Measurements from ENCODE around the gene NCR2. TPM values are rescaled to one million over a fixed set of nuclear protein-coding genes. Genes with fewer than 3 reads are reported as not detected.

The NCR2 gene
- total RNA-seq, 4 donors from 2014 or later = 0.26 TPM; not detected in 3

DNA sequence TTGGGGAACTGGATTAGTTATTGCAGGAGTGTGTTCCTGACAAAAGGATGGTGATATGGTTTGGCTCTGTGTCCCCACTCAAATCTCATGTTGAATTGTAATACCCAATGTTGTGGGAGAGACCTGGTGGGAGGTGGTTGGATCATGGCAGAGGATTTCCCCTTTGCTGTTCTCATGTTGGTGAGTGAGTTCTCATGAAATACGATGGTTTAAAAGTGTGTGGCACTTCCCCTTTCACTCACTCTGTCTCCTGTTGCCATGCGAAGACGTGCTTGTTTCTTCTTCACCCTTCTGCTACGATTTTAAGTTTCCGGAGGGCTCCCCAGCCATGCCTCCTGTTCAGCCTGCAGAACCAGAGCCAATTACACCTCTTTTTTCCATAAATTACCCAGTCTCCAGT is 32.8 kb upstream of the NCR2 start:
- Histone ChIP-seq H3K27ac (no peak overlapping the region), H3K9me3 (no peaks in the 10 kb centered on the region), H3K4me3 (no peak overlapping the region), H3K36me3 (no peaks in the 10 kb centered on the region), H3K4me1 (no peaks in the 10 kb centered on the region), H3K27me3 (peaks cover 0 to 51% (median 0%) of the 10 kb centered on the region in 4 donors)
- no peak for TF ChIP-seq POLR2A (IDR thresholded peaks at IDR 0.05)
- TF ChIP-seq CTCF (IDR thresholded peaks at IDR 0.05) = no peak
- WGBS, 2 donors = 59% methylated on average over 5 of the region's 5 CpGs
- intact Hi-C loops (cut with DNase I) = no loop called here
- DNase-seq = no peak

DNA sequence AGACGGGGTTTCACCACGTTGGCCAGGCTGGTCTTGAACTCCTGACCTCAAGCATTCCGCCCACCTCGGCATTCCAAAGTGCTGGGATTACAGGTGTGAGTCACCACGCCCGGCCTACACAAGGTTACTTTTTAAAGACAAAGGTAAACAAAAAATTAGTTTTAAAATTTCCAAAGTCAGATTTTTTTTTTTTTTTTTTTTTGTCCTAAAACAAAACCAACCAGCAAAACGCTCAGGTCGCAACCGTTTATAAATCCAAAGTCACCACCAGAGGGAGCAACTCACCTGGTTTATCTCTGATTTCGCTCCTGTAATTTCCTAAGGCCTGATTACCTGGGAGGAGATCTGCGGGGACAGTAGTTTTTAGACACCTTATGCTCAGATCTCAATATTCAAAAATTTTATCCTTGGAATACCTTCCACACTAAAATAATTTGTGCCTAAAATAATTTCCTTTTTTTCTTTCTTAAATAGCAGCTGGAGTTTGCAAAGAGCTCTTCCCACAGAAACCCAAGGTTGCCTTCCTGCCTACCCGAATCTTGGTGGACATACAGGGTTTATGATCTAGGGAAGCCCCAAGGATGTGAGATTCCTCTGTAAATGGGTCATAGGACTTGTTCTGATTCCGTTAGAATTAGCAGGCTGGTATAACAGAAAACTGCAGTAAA is 29.1 kb upstream of the NCR2 start:
- no peaks in the 10 kb centered on the region for H3K36me3 ChIP-seq
- WGBS, 2 donors = 16% methylated on average over 12 to 13 of the region's 13 CpGs
- no peaks in the 10 kb centered on the region for H3K4me1 ChIP-seq
- peak in 5 of 6 experiments; percentile 39 to 58 (median 53) for TF ChIP-seq CTCF (IDR thresholded peaks at IDR 0.05)
- no peak for TF ChIP-seq POLR2A (IDR thresholded peaks at IDR 0.05)
- no peak overlapping the region for H3K4me3 ChIP-seq
- H3K27ac ChIP-seq = no peak overlapping the region
- no peaks in the 10 kb centered on the region for H3K9me3 ChIP-seq
- intact Hi-C loops (cut with DNase I) = no loop called here
- no peak for DNase-seq
- H3K27me3 ChIP-seq = peaks cover 0 to 78% (median 0%) of the 10 kb centered on the region in 4 donors

- no peak for DNase-seq
- Histone ChIP-seq H3K27me3 (peaks cover 0 to 93% (median 7%) of the 10 kb centered on the region in 4 donors), H3K4me3 (no peak overlapping the region), H3K27ac (no peak overlapping the region), H3K4me1 (peaks cover 0 to 11% (median 0%) of the 10 kb centered on the region in 3 donors), H3K36me3 (no peaks in the 10 kb centered on the region), H3K9me3 (no peaks in the 10 kb centered on the region)
- intact Hi-C loops (cut with DNase I) = no loop called here
- TF ChIP-seq POLR2A (IDR thresholded peaks at IDR 0.05) (no peak), CTCF (IDR thresholded peaks at IDR 0.05) (no peak)
- 51 to 56% methylated on average over 2 of the region's 2 CpGs for WGBS, 2 donors
Observed at GRCh38 chr6:41315203-41315602, 20.2 kb upstream of the NCR2 start.

- Histone ChIP-seq H3K4me3 (no peak overlapping the region), H3K27ac (no peak overlapping the region), H3K36me3 (no peaks in the 10 kb centered on the region), H3K9me3 (no peaks in the 10 kb centered on the region), H3K27me3 (peaks cover 0 to 84% (median 7%) of the 10 kb centered on the region in 4 donors), H3K4me1 (peaks cover 0 to 11% (median 0%) of the 10 kb centered on the region in 3 donors)
- intact Hi-C loops (cut with DNase I) = no loop called here
- WGBS, 2 donors = 74 to 76% methylated on average over 1 of the region's 1 CpG
- no peak for DNase-seq
- TF ChIP-seq POLR2A (IDR thresholded peaks at IDR 0.05) (no peak), CTCF (IDR thresholded peaks at IDR 0.05) (no peak)
Observed at GRCh38 chr6:41315943-41316620, 19.3 kb upstream of the NCR2 start.

GRCh38 chr6:41318261-41318653 is 17.2 kb upstream of the NCR2 start:
- no peaks in the 10 kb centered on the region for H3K9me3 ChIP-seq
- TF ChIP-seq POLR2A (IDR thresholded peaks at IDR 0.05) = no peak
- no peak for TF ChIP-seq CTCF (IDR thresholded peaks at IDR 0.05)
- DNase-seq = no peak
- no peak overlapping the region for H3K27ac ChIP-seq
- H3K4me1 ChIP-seq = peaks cover 0 to 11% (median 0%) of the 10 kb centered on the region in 3 donors
- peaks cover 0 to 75% (median 2%) of the 10 kb centered on the region in 4 donors for H3K27me3 ChIP-seq
- H3K36me3 ChIP-seq = no peaks in the 10 kb centered on the region
- H3K4me3 ChIP-seq = peak overlapping the region in 1 of 4 donors; percentile 49
- intact Hi-C loops (cut with DNase I) = no loop called here
- WGBS, 2 donors = 28% methylated on average over 8 to 9 of the region's 9 CpGs

Data from esophagus squamous epithelium (tissue), 5 donors.